GM18519 (cell line): ENCODE data around the gene PHC2.

Experiments used
- ATAC-seq: cut with Tn5 transposase; IDR thresholded peaks from one replicate; pipeline ENCODE4 v1.9.1; 2021; ENCODE audit warnings: mild to moderate bottlenecking, moderate library complexity; ENCODE audit not compliant: unreplicated experiment, low FRiP score

Gene PHC2

GRCh38 chr1:33454646-33455282 lies 23.9 kb upstream of the PHC2 start:
- ATAC-seq = no peak

- ATAC-seq = no peak
Measured at GRCh38 chr1:33446590-33446989, 15.7 kb upstream of the PHC2 start.

- ATAC-seq = no peak
Measured at GRCh38 chr1:33445108-33445507, 14.2 kb upstream of the PHC2 start.

- ATAC-seq = no peak
Measured at GRCh38 chr1:33443705-33444180, 12.8 kb upstream of the PHC2 start.

GRCh38 chr1:33443080-33443704 lies 12.3 kb upstream of the PHC2 start:
- no peak for ATAC-seq

GRCh38 chr1:33442141-33442540 lies 11.2 kb upstream of the PHC2 start:
- no peak for ATAC-seq

GRCh38 chr1:33441088-33441745 lies 10.3 kb upstream of the PHC2 start:
- ATAC-seq = no peak

- ATAC-seq = no peak
Measured at GRCh38 chr1:33439662-33440061, 8.8 kb upstream of the PHC2 start.

GRCh38 chr1:33438364-33439160 lies 7.7 kb upstream of the PHC2 start:
- no peak for ATAC-seq

GRCh38 chr1:33436557-33437285 lies 5.8 kb upstream of the PHC2 start:
- ATAC-seq = no peak

GRCh38 chr1:33435096-33435820 lies 4.4 kb upstream of the PHC2 start:
- no peak for ATAC-seq

- ATAC-seq = no peak
Measured at GRCh38 chr1:33434363-33434750, 3.5 kb upstream of the PHC2 start.

- ATAC-seq = no peak
Measured at GRCh38 chr1:33433509-33434362, 2.8 kb upstream of the PHC2 start.

- no peak for ATAC-seq
Measured at GRCh38 chr1:33429856-33430691, 821 bp downstream of the PHC2 start.

- no peak for ATAC-seq
Measured at GRCh38 chr1:33429332-33429731, 1.6 kb downstream of the PHC2 start.

- ATAC-seq = no peak
Measured at GRCh38 chr1:33428661-33429060, 2.2 kb downstream of the PHC2 start.

GRCh38 chr1:33426916-33427315 lies 4.0 kb downstream of the PHC2 start:
- ATAC-seq = no peak

GRCh38 chr1:33425900-33426299 lies 5.0 kb downstream of the PHC2 start:
- no peak for ATAC-seq
